ENCODE results near the gene DNASE1L3. TPM values are rescaled to one million over a fixed set of nuclear protein-coding genes. Genes with fewer than 3 reads are reported as not detected.

DNASE1L3 gene
- total and polyA plus RNA-seq, 4 donors = 76.1 to 201 (median 128) TPM

GRCh38 chr3:58223855-58224254 lies 13.1 kb upstream of the DNASE1L3 start:
- no peaks in the 10 kb centered on the region for H3K9me3 ChIP-seq (ENCODE audit: control insufficient read depth in 4 of 4, low read length in 3 of 4)
- H3K9ac ChIP-seq (ENCODE audit: low read depth in 1 of 2, low read length in 2 of 2) = no peak overlapping the region
- no peaks in the 10 kb centered on the region for H3K36me3 ChIP-seq (ENCODE audit: control insufficient read depth in 4 of 4, insufficient read depth in 3 of 4, low read depth in 1 of 4, low read length in 3 of 4)
- 96% methylated on average over 4 of the region's 4 CpGs for WGBS
- TF ChIP-seq TAF1 (conservative IDR thresholded peaks at IDR 0.05) (no peak), YY1 (IDR thresholded peaks at IDR 0.05) (no peak), FOXA1 (IDR thresholded peaks at IDR 0.05) (no peak), RAD21 (IDR thresholded peaks at IDR 0.05) (no peak), MAX (IDR thresholded peaks at IDR 0.05) (no peak), EGR1 (IDR thresholded peaks at IDR 0.05; ENCODE audit: low read depth in 2 of 2) (no peak), ATF3 (IDR thresholded peaks at IDR 0.05) (no peak), ZBTB33 (IDR thresholded peaks at IDR 0.05) (no peak), HNF4A (conservative IDR thresholded peaks at IDR 0.05) (no peak), JUND (IDR thresholded peaks at IDR 0.05) (no peak), NR2F2 (IDR thresholded peaks at IDR 0.05) (no peak), RXRA (IDR thresholded peaks at IDR 0.05) (no peak), GABPA (IDR thresholded peaks at IDR 0.05 in 1 of 2, conservative IDR thresholded peaks at IDR 0.05 in 1 of 2) (no peak), HNF4G (IDR thresholded peaks at IDR 0.05) (no peak), REST (IDR thresholded peaks at IDR 0.05) (no peak), CTCF (IDR thresholded peaks at IDR 0.05; ENCODE audit: low read depth, low read length, missing input control) (no peak)
- H3K27me3 ChIP-seq (ENCODE audit: control insufficient read depth in 4 of 4, insufficient read depth in 4 of 4, low read length in 3 of 4) = no peaks in the 10 kb centered on the region
- DNase-seq (ENCODE audit: low spot score) = no peak
- no peak overlapping the region for H3K27ac ChIP-seq (ENCODE audit: low read depth in 1 of 2, low read length in 2 of 2)
- no peak overlapping the region for H3K4me3 ChIP-seq (ENCODE audit: low read depth in 1 of 3, low read length in 3 of 3)
- H3K4me1 ChIP-seq (ENCODE audit: control insufficient read depth in 4 of 4, insufficient read depth in 4 of 4, low read length in 3 of 4) = no peaks in the 10 kb centered on the region
